WTC11 (cell line): ENCODE data around the gene SMIM22.

ENCODE experiments used
- CTCF ChIP-seq: fragments of 200-600 bp; IDR thresholded peaks from 2 replicates; pipeline ENCODE4 v1.8.0; 2022; ENCODE audit warnings: antibody characterized with exemption
- E2F4 ChIP-seq: sonication (generic); formaldehyde crosslinking; IDR thresholded peaks from 2 replicates; pipeline ENCODE4 v1.8.1; 2022; ENCODE audit warnings: low read depth, mild to moderate bottlenecking, moderate library complexity, missing genetic modification reagents, borderline replicate concordance
- E2F5 ChIP-seq: sonication (generic); formaldehyde crosslinking; IDR thresholded peaks from 2 replicates; pipeline ENCODE4 v1.8.1; 2022; ENCODE audit warnings: mild to moderate bottlenecking, moderate library complexity, missing genetic modification reagents

- no peak for TF ChIP-seq CTCF
- no peak for TF ChIP-seq E2F5 (CRISPR knock-in tag)
- no peak for TF ChIP-seq E2F4 (CRISPR knock-in tag)
Measured at GRCh38 chr16:4762205-4762604, 33.0 kb upstream of the SMIM22 start.
